Measurements from ENCODE around the gene IL1A.

Gene IL1A

DNA sequence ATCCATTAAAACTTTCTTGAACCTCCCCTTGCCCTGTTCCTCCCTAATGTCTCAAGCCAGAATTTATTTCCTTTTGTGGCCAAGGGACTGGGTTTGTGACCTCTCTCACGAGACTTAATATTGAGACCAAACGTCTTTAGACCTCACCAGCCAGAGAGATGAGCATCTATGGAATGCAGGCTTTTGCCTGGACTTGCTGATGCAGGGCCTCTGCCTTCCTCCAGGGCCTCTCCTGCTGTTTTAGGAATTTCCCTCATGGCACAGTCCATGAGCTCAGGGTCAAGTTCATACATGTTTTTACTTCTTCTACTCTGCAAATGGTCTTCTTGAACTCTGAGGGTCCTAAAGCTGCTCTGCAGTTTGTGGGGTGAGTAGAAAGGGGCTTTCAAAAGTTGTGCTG, 30.0 kb upstream of the IL1A start:
- peak overlapping the region; percentile 6; the same call in 1 of the 2 replicates for H3K4me3 ChIP-seq (ENCODE audit: low read depth, low read length)
- peaks cover 50% of the 10 kb centered on the region for H3K4me1 ChIP-seq (ENCODE audit: control insufficient read depth, insufficient read depth, low read length)
- peak overlapping the region; percentile 29 for H3K9ac ChIP-seq (ENCODE audit: low read length)
- no peaks in the 10 kb centered on the region for H3K36me3 ChIP-seq (ENCODE audit: control insufficient read depth, insufficient read depth, low read length)
- H3K9me3 ChIP-seq (ENCODE audit: control insufficient read depth, insufficient read depth, low read depth, low read length) = 0 out of 2 replicates have a peak, but pooled peaks cover 2% of the 10 kb centered on the region
- H3K27ac ChIP-seq (ENCODE audit: low read depth, low read length) = peak overlapping the region; percentile 31; the same call in 1 of the 2 replicates
- no peaks in the 10 kb centered on the region for H3K27me3 ChIP-seq (ENCODE audit: control insufficient read depth, insufficient read depth, low read length)

DNA sequence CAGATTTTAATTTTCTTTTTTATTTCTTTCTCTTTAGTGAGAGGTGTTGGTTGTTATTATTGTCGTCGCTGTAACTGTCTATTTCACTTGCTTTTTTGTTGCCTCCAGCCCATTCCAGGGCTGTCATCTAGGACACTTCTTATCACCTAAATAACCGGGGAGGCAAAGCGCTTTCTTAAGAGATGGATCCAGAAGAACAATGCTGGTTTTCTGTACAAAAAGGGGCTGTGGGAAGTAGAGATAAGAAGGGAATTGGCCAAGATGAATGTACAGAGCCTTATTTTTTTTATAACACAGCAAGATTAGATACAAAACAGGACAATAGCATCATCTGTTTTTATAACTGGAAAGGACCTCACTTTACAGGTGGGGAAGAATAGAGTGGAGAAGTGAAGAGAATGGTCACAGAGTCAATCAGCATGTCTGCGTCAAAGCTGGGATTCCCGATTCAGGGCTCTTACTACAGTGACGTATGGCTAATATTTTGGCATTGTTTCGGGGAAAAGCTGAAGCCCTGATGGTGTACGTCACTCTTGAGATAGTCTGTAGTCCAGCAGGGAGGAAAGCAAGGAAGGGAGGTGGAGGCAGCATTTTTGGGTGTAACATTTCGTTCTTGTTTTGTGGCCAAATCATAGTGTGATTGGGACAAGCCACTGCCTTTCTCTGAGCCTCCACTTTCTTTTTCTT, 29.1 kb upstream of the IL1A start:
- Histone ChIP-seq H3K4me3 (ENCODE audit: low read depth, low read length) (no peak overlapping the region), H3K9me3 (ENCODE audit: control insufficient read depth, insufficient read depth, low read depth, low read length) (0 out of 2 replicates have a peak, but pooled peaks cover 2% of the 10 kb centered on the region), H3K36me3 (ENCODE audit: control insufficient read depth, insufficient read depth, low read length) (no peaks in the 10 kb centered on the region), H3K27me3 (ENCODE audit: control insufficient read depth, insufficient read depth, low read length) (no peaks in the 10 kb centered on the region), H3K9ac (ENCODE audit: low read length) (no peak overlapping the region), H3K4me1 (ENCODE audit: control insufficient read depth, insufficient read depth, low read length) (peaks cover 47% of the 10 kb centered on the region), H3K27ac (ENCODE audit: low read depth, low read length) (no peak overlapping the region)

DNA sequence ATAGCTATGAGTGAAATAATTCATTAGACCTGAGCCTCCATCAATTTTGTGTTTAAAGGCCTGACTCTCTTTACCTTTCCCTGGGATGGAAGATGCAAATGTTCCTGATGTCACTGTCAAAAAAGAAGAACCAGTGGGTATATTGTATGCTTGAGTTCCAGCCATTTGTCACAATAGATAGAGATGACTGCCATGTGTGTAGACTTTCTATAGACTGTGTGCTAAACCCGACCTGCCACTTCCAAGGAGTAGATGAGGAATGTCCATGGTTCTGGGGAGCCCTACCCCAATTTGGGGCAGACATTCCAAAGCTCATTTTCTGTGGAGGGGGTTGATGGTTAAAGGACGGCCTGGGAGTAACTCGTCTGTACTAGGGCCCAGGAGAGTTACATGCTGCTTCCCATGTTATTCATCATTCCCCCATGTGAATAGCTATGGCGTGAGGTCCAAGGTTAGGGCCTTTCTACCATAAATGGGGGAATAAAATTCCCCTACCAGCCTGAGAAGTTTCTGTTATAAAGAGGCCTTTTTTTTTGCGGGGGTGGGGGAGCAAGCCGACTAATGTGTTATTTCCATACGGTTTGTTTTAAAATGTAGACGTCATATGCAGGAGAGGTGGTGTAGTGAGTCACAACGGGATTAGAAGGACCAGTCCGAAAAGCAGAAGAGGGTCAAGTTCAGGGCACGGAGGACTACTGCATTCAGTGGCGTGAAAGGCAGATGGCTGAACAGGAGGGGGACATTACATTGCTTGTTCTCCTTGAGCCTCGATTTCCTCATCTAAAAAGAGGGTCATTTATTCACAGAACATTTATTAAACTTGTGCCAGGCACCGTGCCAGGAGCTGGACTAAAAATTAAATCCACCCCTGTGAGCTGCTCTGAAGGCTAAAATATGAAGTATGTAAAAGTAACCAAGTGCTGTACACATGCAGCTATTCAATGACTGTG, 28.3 kb upstream of the IL1A start:
- no peak overlapping the region for H3K9ac ChIP-seq (ENCODE audit: low read length)
- no peaks in the 10 kb centered on the region for H3K36me3 ChIP-seq (ENCODE audit: control insufficient read depth, insufficient read depth, low read length)
- no peaks in the 10 kb centered on the region for H3K27me3 ChIP-seq (ENCODE audit: control insufficient read depth, insufficient read depth, low read length)
- H3K4me1 ChIP-seq (ENCODE audit: control insufficient read depth, insufficient read depth, low read length) = peaks cover 42% of the 10 kb centered on the region
- no peak overlapping the region for H3K4me3 ChIP-seq (ENCODE audit: low read depth, low read length)
- no peak overlapping the region for H3K27ac ChIP-seq (ENCODE audit: low read depth, low read length)
- H3K9me3 ChIP-seq (ENCODE audit: control insufficient read depth, insufficient read depth, low read depth, low read length) = 0 out of 2 replicates have a peak, but pooled peaks cover 2% of the 10 kb centered on the region

DNA sequence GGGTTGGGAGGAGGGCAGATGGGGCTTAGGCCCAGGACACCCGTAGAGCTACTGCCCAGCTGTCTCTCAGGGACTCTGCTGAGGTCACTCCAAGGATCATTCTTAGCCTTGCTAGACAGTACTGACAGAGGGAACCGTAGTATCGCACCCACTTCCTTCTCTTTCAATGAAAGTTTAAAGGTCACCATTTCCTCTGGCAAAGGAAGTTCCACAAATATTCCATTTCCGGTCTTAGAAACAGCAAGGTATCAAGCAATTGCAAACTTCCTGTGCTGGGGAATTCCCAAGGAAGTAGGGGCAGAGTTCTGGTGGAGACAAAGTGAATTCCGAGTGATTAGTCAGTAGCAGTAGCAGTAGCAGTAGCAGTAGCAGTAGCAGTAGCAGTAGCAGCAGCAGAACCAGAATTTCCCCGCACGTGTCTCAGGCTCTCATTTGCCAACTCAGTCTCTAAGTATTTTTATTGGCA, 27.6 kb upstream of the IL1A start:
- H3K9me3 ChIP-seq (ENCODE audit: control insufficient read depth, insufficient read depth, low read depth, low read length) = peaks cover 5% of the 10 kb centered on the region; the same call in 1 of the 2 replicates
- peaks cover 37% of the 10 kb centered on the region for H3K4me1 ChIP-seq (ENCODE audit: control insufficient read depth, insufficient read depth, low read length)
- H3K9ac ChIP-seq (ENCODE audit: low read length) = no peak overlapping the region

DNA sequence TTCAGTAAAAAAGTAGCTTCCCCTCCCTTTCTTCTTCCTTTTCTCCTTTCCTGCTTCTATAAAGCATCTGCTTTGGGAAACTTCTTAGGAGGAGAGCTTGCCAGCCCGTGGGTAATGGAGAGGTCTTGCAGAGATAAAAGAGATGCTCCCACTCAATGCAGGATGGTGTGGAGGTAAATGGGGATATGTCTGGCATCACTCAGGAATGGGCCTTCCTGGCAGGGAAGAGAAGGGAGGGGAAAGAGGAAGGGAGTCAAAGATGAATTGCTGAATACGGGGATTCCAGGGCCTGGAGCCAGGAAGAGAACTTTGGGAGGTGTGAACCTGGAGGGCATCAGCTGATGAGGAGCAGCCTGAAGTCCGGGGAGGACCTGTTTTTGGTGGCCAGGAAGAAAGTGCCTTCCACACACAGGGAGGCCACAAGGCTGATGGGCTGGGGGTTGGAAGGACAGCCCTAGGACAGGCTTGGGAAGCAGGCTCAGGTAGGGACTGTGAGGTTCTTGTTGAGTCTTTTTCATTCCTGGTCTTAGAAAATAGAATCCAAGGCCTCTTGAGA, 27.1 kb upstream of the IL1A start:
- no peak overlapping the region for H3K9ac ChIP-seq (ENCODE audit: low read length)
- H3K27ac ChIP-seq (ENCODE audit: low read depth, low read length) = no peak overlapping the region
- no peaks in the 10 kb centered on the region for H3K27me3 ChIP-seq (ENCODE audit: control insufficient read depth, insufficient read depth, low read length)
- H3K9me3 ChIP-seq (ENCODE audit: control insufficient read depth, insufficient read depth, low read depth, low read length) = peaks cover 5% of the 10 kb centered on the region; the same call in 1 of the 2 replicates
- H3K36me3 ChIP-seq (ENCODE audit: control insufficient read depth, insufficient read depth, low read length) = no peaks in the 10 kb centered on the region
- no peak overlapping the region for H3K4me3 ChIP-seq (ENCODE audit: low read depth, low read length)
- H3K4me1 ChIP-seq (ENCODE audit: control insufficient read depth, insufficient read depth, low read length) = peaks cover 33% of the 10 kb centered on the region

More for the DNA sequence above, 27.6 kb upstream of the IL1A start:
- no peak overlapping the region for H3K4me3 ChIP-seq (ENCODE audit: low read depth, low read length)
- H3K36me3 ChIP-seq (ENCODE audit: control insufficient read depth, insufficient read depth, low read length) = no peaks in the 10 kb centered on the region
- H3K27me3 ChIP-seq (ENCODE audit: control insufficient read depth, insufficient read depth, low read length) = no peaks in the 10 kb centered on the region
- H3K27ac ChIP-seq (ENCODE audit: low read depth, low read length) = no peak overlapping the region

DNA sequence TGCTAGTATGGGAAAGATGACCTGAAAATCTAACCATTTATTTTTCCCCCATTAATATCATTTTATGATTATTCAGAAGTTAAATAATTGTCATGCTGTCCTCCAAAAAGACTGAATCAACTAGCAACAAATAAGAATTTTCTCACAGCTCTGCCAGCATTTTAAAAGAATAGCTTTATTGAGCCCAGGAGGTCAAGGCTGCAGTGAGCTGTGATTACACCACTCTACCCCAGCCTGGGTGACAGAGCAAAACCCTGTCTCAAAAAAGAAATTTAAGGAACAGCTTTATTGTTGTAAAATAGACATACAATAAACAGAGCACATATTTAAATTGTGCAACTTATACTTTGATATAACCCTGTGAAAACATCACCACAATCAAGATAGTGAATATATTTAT, 24.8 kb upstream of the IL1A start:
- Histone ChIP-seq H3K36me3 (ENCODE audit: control insufficient read depth, insufficient read depth, low read length) (no peaks in the 10 kb centered on the region), H3K9me3 (ENCODE audit: control insufficient read depth, insufficient read depth, low read depth, low read length) (peaks cover 2% of the 10 kb centered on the region; the same call in 1 of the 2 replicates), H3K27me3 (ENCODE audit: control insufficient read depth, insufficient read depth, low read length) (no peaks in the 10 kb centered on the region), H3K4me3 (ENCODE audit: low read depth, low read length) (no peak overlapping the region), H3K9ac (ENCODE audit: low read length) (no peak overlapping the region), H3K4me1 (ENCODE audit: control insufficient read depth, insufficient read depth, low read length) (peaks cover 27% of the 10 kb centered on the region), H3K27ac (ENCODE audit: low read depth, low read length) (no peak overlapping the region)

DNA sequence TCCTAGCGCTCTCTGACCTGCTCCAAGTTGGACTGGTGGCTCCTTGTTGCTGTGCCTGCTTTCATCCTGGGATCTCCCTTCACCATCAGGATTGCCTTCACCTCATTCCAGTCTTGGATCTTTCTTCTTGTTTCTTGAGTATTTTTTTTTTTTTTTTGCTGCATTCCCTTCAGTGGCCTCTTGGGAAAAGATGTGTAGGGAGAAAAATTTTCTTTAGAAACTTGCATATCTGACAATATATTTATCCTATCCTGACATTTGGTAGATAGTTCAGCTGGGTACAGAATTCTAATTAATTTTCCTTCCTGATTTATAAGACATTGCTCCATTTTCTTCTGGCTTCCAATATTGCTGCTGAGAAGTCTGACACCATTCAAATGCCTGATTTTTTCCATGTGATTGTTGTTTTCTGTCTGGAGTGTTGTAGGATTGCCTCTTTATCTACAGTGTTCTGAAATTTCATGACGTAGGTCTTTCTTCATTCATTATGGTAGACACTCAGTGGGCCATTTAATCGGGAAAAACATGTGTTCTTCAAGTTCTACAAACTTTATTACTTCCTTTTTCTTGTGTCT, 23.0 kb upstream of the IL1A start:
- no peak overlapping the region for H3K9ac ChIP-seq (ENCODE audit: low read length)
- no peaks in the 10 kb centered on the region for H3K27me3 ChIP-seq (ENCODE audit: control insufficient read depth, insufficient read depth, low read length)
- no peaks in the 10 kb centered on the region for H3K36me3 ChIP-seq (ENCODE audit: control insufficient read depth, insufficient read depth, low read length)
- no peak overlapping the region for H3K4me3 ChIP-seq (ENCODE audit: low read depth, low read length)
- H3K4me1 ChIP-seq (ENCODE audit: control insufficient read depth, insufficient read depth, low read length) = peaks cover 10% of the 10 kb centered on the region
- peaks cover 2% of the 10 kb centered on the region; the same call in 1 of the 2 replicates for H3K9me3 ChIP-seq (ENCODE audit: control insufficient read depth, insufficient read depth, low read depth, low read length)
- H3K27ac ChIP-seq (ENCODE audit: low read depth, low read length) = no peak overlapping the region

DNA sequence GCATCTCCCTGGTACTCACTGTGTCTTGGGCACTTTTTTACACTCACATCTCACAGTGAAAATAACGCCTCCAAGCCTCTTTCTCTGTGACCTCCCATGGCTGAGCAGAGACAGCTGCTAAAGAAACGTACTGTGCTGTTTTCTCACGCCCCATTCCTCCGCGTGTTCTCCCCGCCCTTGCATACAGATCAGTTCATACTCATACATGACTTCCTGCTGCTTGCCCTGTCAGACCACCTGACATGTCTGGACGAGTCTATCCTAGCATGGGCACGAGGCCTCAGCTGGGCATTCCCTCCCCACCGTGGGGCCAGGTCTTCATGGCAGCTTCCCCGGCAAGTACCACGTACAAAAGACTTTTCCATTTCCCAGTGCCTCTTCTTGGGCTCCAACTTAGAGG, 21.2 kb upstream of the IL1A start:
- Histone ChIP-seq H3K9ac (ENCODE audit: low read length) (no peak overlapping the region), H3K27ac (ENCODE audit: low read depth, low read length) (no peak overlapping the region), H3K27me3 (ENCODE audit: control insufficient read depth, insufficient read depth, low read length) (no peaks in the 10 kb centered on the region), H3K4me3 (ENCODE audit: low read depth, low read length) (no peak overlapping the region), H3K4me1 (ENCODE audit: control insufficient read depth, insufficient read depth, low read length) (no peaks in the 10 kb centered on the region), H3K9me3 (ENCODE audit: control insufficient read depth, insufficient read depth, low read depth, low read length) (peaks cover 2% of the 10 kb centered on the region; the same call in 1 of the 2 replicates), H3K36me3 (ENCODE audit: control insufficient read depth, insufficient read depth, low read length) (no peaks in the 10 kb centered on the region)

DNA sequence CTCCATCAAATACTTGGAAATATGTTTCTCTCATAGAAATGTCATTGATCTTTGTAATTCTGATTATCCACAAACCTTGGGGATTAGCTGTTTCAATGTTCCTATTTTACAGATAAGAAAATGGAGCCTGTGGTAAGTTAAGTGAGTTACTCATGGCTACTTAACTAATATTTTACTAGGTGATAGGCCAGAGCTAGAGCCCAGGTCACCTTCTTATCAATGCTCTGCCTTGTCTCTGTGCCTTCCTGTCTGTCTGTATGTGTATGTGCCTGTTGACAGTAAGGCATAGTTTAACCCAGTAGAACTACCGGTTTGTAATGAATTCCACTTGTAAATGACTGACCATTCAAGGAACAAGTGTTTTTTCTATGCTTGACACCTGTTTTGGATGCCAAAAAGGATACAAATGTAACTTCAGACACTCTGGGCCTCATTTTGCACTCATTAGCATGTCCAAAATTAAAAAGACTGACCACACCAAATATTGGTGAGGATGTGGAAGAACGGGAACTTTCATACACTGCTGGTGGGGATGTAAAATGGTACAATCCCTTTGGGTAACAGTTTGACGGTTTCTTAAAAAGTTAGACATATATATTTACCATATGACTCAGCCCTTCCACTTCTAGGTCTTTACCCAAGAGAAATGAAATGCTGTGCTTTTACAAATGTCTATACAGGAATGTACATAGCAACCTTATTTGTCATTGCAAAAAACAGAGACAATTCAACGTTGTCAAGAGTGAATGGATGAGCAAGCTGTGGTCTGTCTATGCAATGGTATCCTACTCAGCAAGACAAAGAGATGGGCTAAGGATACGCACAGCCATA, 19.6 kb upstream of the IL1A start:
- H3K4me1 ChIP-seq (ENCODE audit: control insufficient read depth, insufficient read depth, low read length) = no peaks in the 10 kb centered on the region
- no peak overlapping the region for H3K4me3 ChIP-seq (ENCODE audit: low read depth, low read length)
- peaks cover 2% of the 10 kb centered on the region; the same call in 1 of the 2 replicates for H3K9me3 ChIP-seq (ENCODE audit: control insufficient read depth, insufficient read depth, low read depth, low read length)
- no peaks in the 10 kb centered on the region for H3K27me3 ChIP-seq (ENCODE audit: control insufficient read depth, insufficient read depth, low read length)
- no peak overlapping the region for H3K27ac ChIP-seq (ENCODE audit: low read depth, low read length)
- H3K36me3 ChIP-seq (ENCODE audit: control insufficient read depth, insufficient read depth, low read length) = no peaks in the 10 kb centered on the region
- H3K9ac ChIP-seq (ENCODE audit: low read length) = no peak overlapping the region

Data from HUES6 (cell line).